Caco-2 (cell line): ENCODE data around the gene CDKN1C. TPM values are rescaled to one million over a fixed set of nuclear protein-coding genes. Genes with fewer than 3 reads are reported as not detected.

Experiments used
- Bru-seq: library from RNA; stranded (reverse); fragments of 400-500 nt; gene quantifications from one replicate; lab custom pipeline; 2021; lab: Mats Ljungman, UMichigan
- BruChase-seq, 2 experiments: library from RNA; stranded (reverse); fragments of 400-500 nt; gene quantifications; one replicate each; lab custom pipeline; 2021; lab: Mats Ljungman, UMichigan
- BruUV-seq: library from RNA; stranded (reverse); fragments of 400-500 nt; replicated peaks from 2 replicates; lab custom pipeline; 2021; lab: Mats Ljungman, UMichigan
- CTCF ChIA-PET: fragments of 300-600 bp; sonication (Branson Sonifier 250); formaldehyde crosslinking; loops from one replicate; lab custom pipeline; 2022; ENCODE audit warnings: antibody characterized with exemption; lab: Charles Lee
- POLR2A ChIA-PET: fragments of 300-600 bp; sonication (Branson Sonifier 250); formaldehyde crosslinking; loops from one replicate; lab custom pipeline; 2022; ENCODE audit warnings: antibody characterized with exemption; lab: Charles Lee
- DNase-seq, 2 experiments: peaks; one replicate each; pipeline versions ENCODE4 v3.0.0 to v3.0.0-alpha.2; 2020 to 2022
- H3K27me3 ChIP-seq: replicated peaks from 2 replicates; pipeline ENCODE4 v1.6.0; 2011; ENCODE audit warnings: low read length; ENCODE audit not compliant: control insufficient read depth, insufficient read depth
- H3K36me3 ChIP-seq: 2 replicates; pipeline ENCODE4 v1.5.1; 2011; ENCODE audit warnings: low read length; ENCODE audit not compliant: control insufficient read depth, insufficient read depth
- H3K4me1 ChIP-seq: fragments of 250-450 bp; sonication (Bioruptor Pico); 2 replicates; pipeline ENCODE4 v1.5.1; 2020; ENCODE audit warnings: mild to moderate bottlenecking
- H3K4me3 ChIP-seq: 2 replicates; pipeline ENCODE4 v1.5.1; 2011; ENCODE audit warnings: low read depth, mild to moderate bottlenecking, control low read depth, low read length
- H3K9me3 ChIP-seq: fragments of 250-450 bp; sonication (Bioruptor Pico); 2 replicates; pipeline ENCODE4 v1.5.1; 2020; ENCODE audit warnings: mild to moderate bottlenecking, moderate library complexity
- H3K27ac Mint-ChIP-seq: one replicate; pipeline ENCODE4 v1.8.0; 2022; ENCODE audit warnings: mixed read lengths; ENCODE audit not compliant: unreplicated experiment
- H3K27me3 Mint-ChIP-seq: one replicate; pipeline ENCODE4 v1.8.0; 2022; ENCODE audit warnings: mixed read lengths; ENCODE audit not compliant: insufficient read depth, unreplicated experiment
- H3K36me3 Mint-ChIP-seq: one replicate; pipeline ENCODE4 v1.8.0; 2022; ENCODE audit warnings: mild to moderate bottlenecking, mixed read lengths; ENCODE audit not compliant: insufficient read depth, unreplicated experiment
- H3K4me1 Mint-ChIP-seq: one replicate; pipeline ENCODE4 v1.8.0; 2022; ENCODE audit warnings: low read depth, mixed read lengths; ENCODE audit not compliant: unreplicated experiment
- H3K4me3 Mint-ChIP-seq: one replicate; pipeline ENCODE4 v1.8.0; 2022; ENCODE audit warnings: mild to moderate bottlenecking, moderate library complexity, mixed read lengths; ENCODE audit not compliant: unreplicated experiment
- H3K9me3 Mint-ChIP-seq: one replicate; pipeline ENCODE4 v1.8.0; 2022; ENCODE audit warnings: mixed read lengths; ENCODE audit not compliant: unreplicated experiment
- intact Hi-C: fragments of 100-400 bp; cut with micrococcal nuclease; formaldehyde crosslinking; loops from one replicate; pipeline ENCODE4 v1.10.0; 2022; ENCODE audit not compliant: unreplicated experiment
- long read RNA-seq: library from polyadenylated mRNA; stranded (forward); transcript quantifications from one replicate; pipeline ENCODE4 v2.0.0, GENCODE V29; 2022
- total RNA-seq: library from RNA; stranded (reverse); gene quantifications from 2 replicates; pipeline ENCODE4 v1.2.3, GENCODE V29; 2022
- TF ChIP-seq, protein P1 (sequence below), 2 experiments: fragments of 200-600 bp in 1 of 2; IDR thresholded peaks; 1 replicate in 1 of 2; 2 replicates in 1 of 2; pipeline versions ENCODE4 v1.5.1 to v1.8.0; 2011 to 2022; ENCODE audit warnings: antibody characterized with exemption in 1 of 2, control low read depth in 1 of 2, inconsistent platforms in 1 of 2, low read depth in 1 of 2, low read length in 1 of 2, mild to moderate bottlenecking in 1 of 2, moderate library complexity in 1 of 2; ENCODE audit not compliant: insufficient read depth in 1 of 2, severe bottlenecking in 1 of 2, unreplicated experiment in 1 of 2

CDKN1C gene
- total RNA-seq (15.0 and 25.5 TPM in 2 replicates), Bru-seq, nascent RNA (percentile 47 among the genes with signal in this experiment), BruChase-seq, experiment 1, labeled RNA remaining after a 2-hour chase (percentile 72 among the genes with signal in this experiment), BruChase-seq, experiment 2, labeled RNA remaining after a 6-hour chase (percentile 86 among the genes with signal in this experiment)
- long read RNA-seq, transcript CDKN1C-204 (4 exons, 1,771 nt): major isoform, 12 of 22 reads
- long read RNA-seq, partial matches to known transcripts: 0 of 22 reads
- long read RNA-seq, other reads (novel, unspliced or antisense): 4 of 22 reads

- ChIA-PET CTCF (interaction anchor here (1.8 kb wide), 1 partner anchor 354 kb away, joined by 6 read pairs; no protein-coding TSS in a partner anchor), POLR2A (interaction anchor here (0.6 to 1.6 kb wide), 4 partner anchors 20 to 353 kb away, joined by 3 to 7 read pairs (median 4); partner anchors contain the start of gene KCNQ1OT1)
- no TSS peak for BruUV-seq
- Histone ChIP-seq H3K9me3 (no peaks in the 10 kb centered on the region), H3K36me3 (no peaks in the 10 kb centered on the region), H3K4me3 (peak within 1 kb of the TSS; percentile 59), H3K27me3 (no peaks in the 10 kb centered on the region), H3K4me1 (peaks cover 39% of the 10 kb centered on the region)
- Mint-ChIP-seq H3K27ac (no peak within 1 kb of the TSS), H3K27me3 (peaks cover 8% of the 10 kb centered on the region), H3K4me1 (peaks cover 12% of the 10 kb centered on the region), H3K9me3 (no peaks in the 10 kb centered on the region), H3K4me3 (peak within 1 kb of the TSS; percentile 91), H3K36me3 (peaks cover 16% of the 10 kb centered on the region)
- TF ChIP-seq, protein P1, sequence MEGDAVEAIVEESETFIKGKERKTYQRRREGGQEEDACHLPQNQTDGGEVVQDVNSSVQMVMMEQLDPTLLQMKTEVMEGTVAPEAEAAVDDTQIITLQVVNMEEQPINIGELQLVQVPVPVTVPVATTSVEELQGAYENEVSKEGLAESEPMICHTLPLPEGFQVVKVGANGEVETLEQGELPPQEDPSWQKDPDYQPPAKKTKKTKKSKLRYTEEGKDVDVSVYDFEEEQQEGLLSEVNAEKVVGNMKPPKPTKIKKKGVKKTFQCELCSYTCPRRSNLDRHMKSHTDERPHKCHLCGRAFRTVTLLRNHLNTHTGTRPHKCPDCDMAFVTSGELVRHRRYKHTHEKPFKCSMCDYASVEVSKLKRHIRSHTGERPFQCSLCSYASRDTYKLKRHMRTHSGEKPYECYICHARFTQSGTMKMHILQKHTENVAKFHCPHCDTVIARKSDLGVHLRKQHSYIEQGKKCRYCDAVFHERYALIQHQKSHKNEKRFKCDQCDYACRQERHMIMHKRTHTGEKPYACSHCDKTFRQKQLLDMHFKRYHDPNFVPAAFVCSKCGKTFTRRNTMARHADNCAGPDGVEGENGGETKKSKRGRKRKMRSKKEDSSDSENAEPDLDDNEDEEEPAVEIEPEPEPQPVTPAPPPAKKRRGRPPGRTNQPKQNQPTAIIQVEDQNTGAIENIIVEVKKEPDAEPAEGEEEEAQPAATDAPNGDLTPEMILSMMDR (IDR thresholded peaks at IDR 0.05; ENCODE audit: insufficient read depth in 1 of 2, low read depth in 1 of 2, low read length in 1 of 2, severe bottlenecking in 1 of 2, unreplicated experiment in 1 of 2): no peak
- intact Hi-C loops: loop anchor here (2.0 to 5.0 kb wide), 2 partner anchors 187 to 458 kb away; partner anchors contain the start of gene KCNQ1OT1
- peak; percentile 83 to 87 for DNase-seq
Measured at GRCh38 chr11:2885678-2886081, at the start of gene CDKN1C. Gene CDKN1C, minus strand, starts transcription at chr11:2885775. Its CDS starts 319 bp downstream, at chr11:2885456.

DNA sequence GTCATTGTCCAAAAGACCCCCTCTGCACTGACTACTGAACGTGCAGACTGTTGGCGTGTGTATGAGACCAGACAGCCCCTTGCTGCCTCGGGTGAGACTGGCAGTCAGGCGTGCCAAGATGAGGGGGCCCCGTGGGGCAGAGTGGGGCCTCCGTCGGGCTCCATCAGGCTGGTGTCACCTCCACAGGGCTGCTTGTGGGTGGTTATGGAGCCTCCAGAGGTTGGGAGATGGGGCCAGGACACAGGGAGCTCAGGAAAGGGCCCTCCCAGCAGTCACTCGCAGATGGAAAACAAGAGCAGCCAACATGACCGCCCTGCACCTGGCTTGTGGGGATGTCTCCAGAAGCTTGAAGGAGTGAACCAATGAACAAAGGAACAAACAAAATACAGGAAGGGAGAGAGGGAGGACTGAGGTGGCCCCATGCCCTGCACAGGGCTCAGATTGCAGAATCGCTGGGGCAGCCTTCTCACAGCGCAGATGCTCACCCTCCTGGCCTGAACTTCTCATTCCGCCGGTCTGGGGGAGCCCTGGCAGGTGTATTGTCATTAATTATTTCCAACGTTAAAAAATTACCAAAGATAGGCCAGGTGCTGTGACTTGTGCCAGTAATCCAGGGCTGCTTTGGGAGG, 49.1 kb upstream of the CDKN1C start:
- DNase-seq: peak in 1 of 2 experiments; percentile 33
- Mint-ChIP-seq H3K36me3 (peaks cover 40% of the 10 kb centered on the region), H3K4me1 (no peaks in the 10 kb centered on the region), H3K9me3 (peaks cover 22% of the 10 kb centered on the region), H3K27ac (no peak overlapping the region), H3K4me3 (no peak overlapping the region), H3K27me3 (no peaks in the 10 kb centered on the region)
- CTCF ChIA-PET: interaction anchor here (0.7 kb wide), 1 partner anchor 466 kb away, joined by 4 read pairs; no protein-coding TSS in a partner anchor
- Histone ChIP-seq H3K4me1 (peaks cover 10% of the 10 kb centered on the region), H3K27me3 (no peaks in the 10 kb centered on the region), H3K36me3 (no peaks in the 10 kb centered on the region), H3K4me3 (no peak overlapping the region), H3K9me3 (peaks cover 9% of the 10 kb centered on the region)
- no TSS peak for BruUV-seq
- intact Hi-C loops: loop anchor here (5.0 kb wide), 1 partner anchor 158 kb away; no protein-coding TSS in a partner anchor
- TF ChIP-seq, protein P1 (IDR thresholded peaks at IDR 0.05; ENCODE audit: insufficient read depth in 1 of 2, low read depth in 1 of 2, low read length in 1 of 2, severe bottlenecking in 1 of 2, unreplicated experiment in 1 of 2): no peak
- POLR2A ChIA-PET: no interaction called here

DNA sequence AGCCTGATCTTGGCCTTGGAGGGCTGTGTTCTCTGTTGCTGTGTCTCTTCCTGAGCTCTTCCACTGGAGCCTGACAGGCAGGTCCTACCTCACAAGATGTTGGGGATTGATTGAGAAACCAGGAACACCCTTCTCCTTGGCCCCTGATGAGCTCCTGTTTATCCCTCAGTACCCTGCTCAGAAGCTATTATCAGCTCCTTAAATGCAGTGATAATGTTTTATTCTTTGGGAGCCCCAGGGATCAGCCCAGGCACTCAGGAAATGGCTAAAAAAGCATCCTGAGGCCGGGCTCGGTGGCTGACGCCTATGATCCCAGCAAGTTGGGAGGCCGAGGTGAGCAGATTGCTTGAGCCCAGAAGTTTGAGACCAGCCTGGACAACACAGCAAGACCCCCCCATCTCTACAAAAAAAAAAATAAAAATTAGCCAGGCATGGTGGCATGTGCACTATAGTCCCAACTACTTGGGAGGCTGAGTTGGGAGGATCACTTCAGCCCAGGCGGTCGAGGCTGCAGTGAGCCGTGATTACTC, 48.5 kb upstream of the CDKN1C start:
- Histone ChIP-seq H3K4me3 (no peak overlapping the region), H3K4me1 (peaks cover 12% of the 10 kb centered on the region), H3K9me3 (peaks cover 3% of the 10 kb centered on the region), H3K36me3 (no peaks in the 10 kb centered on the region), H3K27me3 (no peaks in the 10 kb centered on the region)
- CTCF ChIA-PET: no interaction called here
- no peaks in the 10 kb centered on the region for H3K4me1 Mint-ChIP-seq
- no peak overlapping the region for H3K27ac Mint-ChIP-seq
- H3K36me3 Mint-ChIP-seq: peaks cover 40% of the 10 kb centered on the region
- POLR2A ChIA-PET: no interaction called here
- peak in 1 of 2 experiments; percentile 15 for DNase-seq
- no TSS peak for BruUV-seq
- no peak overlapping the region for H3K4me3 Mint-ChIP-seq
- peaks cover 22% of the 10 kb centered on the region for H3K9me3 Mint-ChIP-seq
- intact Hi-C loops: loop anchor here (5.0 kb wide), 1 partner anchor 158 kb away; no protein-coding TSS in a partner anchor
- no peaks in the 10 kb centered on the region for H3K27me3 Mint-ChIP-seq
- TF ChIP-seq, protein P1 (IDR thresholded peaks at IDR 0.05; ENCODE audit: insufficient read depth in 1 of 2, low read depth in 1 of 2, low read length in 1 of 2, severe bottlenecking in 1 of 2, unreplicated experiment in 1 of 2): no peak
